ENCODE data around the gene SFMBT2. TPM values are rescaled to one million over a fixed set of nuclear protein-coding genes. Genes with fewer than 3 reads are reported as not detected.
"Not testable (repeated sequence)": the region's sequence is repeated elsewhere in the genome, so short reads cannot be mapped to it uniquely, and the experiment has no call there.

The SFMBT2 gene
- total RNA-seq, 4 donors from 2014 or later = 0.60 to 8.6 (median 2.5) TPM

GRCh38 chr10:7188456-7189050, 222.3 kb downstream of the SFMBT2 start:
- Histone ChIP-seq H3K9me3 (no peaks in the 10 kb centered on the region), H3K36me3 (no peaks in the 10 kb centered on the region), H3K27ac (no peak overlapping the region), H3K4me3 (no peak overlapping the region), H3K4me1 (peaks cover 0 to 3% (median 0%) of the 10 kb centered on the region in 4 donors), H3K27me3 (no peaks in the 10 kb centered on the region)
- DNase-seq = no peak
- TF ChIP-seq POLR2AphosphoS5 (IDR thresholded peaks at IDR 0.05) (no peak), EP300 (IDR thresholded peaks at IDR 0.05; ENCODE audit: low read depth) (no peak), POLR2A (IDR thresholded peaks at IDR 0.05) (no peak)
- TF ChIP-seq, protein P1, sequence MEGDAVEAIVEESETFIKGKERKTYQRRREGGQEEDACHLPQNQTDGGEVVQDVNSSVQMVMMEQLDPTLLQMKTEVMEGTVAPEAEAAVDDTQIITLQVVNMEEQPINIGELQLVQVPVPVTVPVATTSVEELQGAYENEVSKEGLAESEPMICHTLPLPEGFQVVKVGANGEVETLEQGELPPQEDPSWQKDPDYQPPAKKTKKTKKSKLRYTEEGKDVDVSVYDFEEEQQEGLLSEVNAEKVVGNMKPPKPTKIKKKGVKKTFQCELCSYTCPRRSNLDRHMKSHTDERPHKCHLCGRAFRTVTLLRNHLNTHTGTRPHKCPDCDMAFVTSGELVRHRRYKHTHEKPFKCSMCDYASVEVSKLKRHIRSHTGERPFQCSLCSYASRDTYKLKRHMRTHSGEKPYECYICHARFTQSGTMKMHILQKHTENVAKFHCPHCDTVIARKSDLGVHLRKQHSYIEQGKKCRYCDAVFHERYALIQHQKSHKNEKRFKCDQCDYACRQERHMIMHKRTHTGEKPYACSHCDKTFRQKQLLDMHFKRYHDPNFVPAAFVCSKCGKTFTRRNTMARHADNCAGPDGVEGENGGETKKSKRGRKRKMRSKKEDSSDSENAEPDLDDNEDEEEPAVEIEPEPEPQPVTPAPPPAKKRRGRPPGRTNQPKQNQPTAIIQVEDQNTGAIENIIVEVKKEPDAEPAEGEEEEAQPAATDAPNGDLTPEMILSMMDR (IDR thresholded peaks at IDR 0.05) = no peak
- intact Hi-C loops (cut with DNase I; ENCODE audit: low total_unique reads) (no loop called here), in situ Hi-C loops (cut with MboI; ENCODE audit: low pct_ligation_motif_present in 1 of 4, low pct_unique_long_range_greater_than_20kb in 1 of 4, low sequenced_read_pairs in 3 of 4) (no loop called here)
- 68 to 91% methylated on average over 7 to 9 of the region's 9 CpGs for WGBS, 2 donors (ENCODE audit: low coverage in 1 of 2)

- Histone ChIP-seq H3K4me3 (no peak overlapping the region), H3K4me1 (peaks cover 0 to 3% (median 0%) of the 10 kb centered on the region in 4 donors), H3K27me3 (no peaks in the 10 kb centered on the region), H3K27ac (no peak overlapping the region), H3K36me3 (no peaks in the 10 kb centered on the region), H3K9me3 (no peaks in the 10 kb centered on the region)
- 85 to 88% methylated on average over 6 of the region's 6 CpGs for WGBS, 2 donors (ENCODE audit: low coverage in 1 of 2)
- intact Hi-C loops (cut with DNase I; ENCODE audit: low total_unique reads) = no loop called here
- TF ChIP-seq, protein P1 (IDR thresholded peaks at IDR 0.05) = no peak
- TF ChIP-seq POLR2A (IDR thresholded peaks at IDR 0.05) (no peak), POLR2AphosphoS5 (IDR thresholded peaks at IDR 0.05) (no peak), EP300 (IDR thresholded peaks at IDR 0.05; ENCODE audit: low read depth) (no peak)
- in situ Hi-C loops (cut with MboI; ENCODE audit: low pct_ligation_motif_present in 1 of 4, low pct_unique_long_range_greater_than_20kb in 1 of 4, low sequenced_read_pairs in 3 of 4) = no loop called here
- DNase-seq = no peak
These were observed 224.3 kb downstream of the SFMBT2 start for GRCh38 chr10:7186387-7187018.

- Histone ChIP-seq H3K9me3 (no peaks in the 10 kb centered on the region), H3K27me3 (no peaks in the 10 kb centered on the region), H3K36me3 (no peaks in the 10 kb centered on the region), H3K27ac (peak overlapping the region in 1 of 4 donors; percentile 50), H3K4me3 (no peak overlapping the region), H3K4me1 (peaks cover 0 to 3% (median 0%) of the 10 kb centered on the region in 4 donors)
- TF ChIP-seq POLR2AphosphoS5 (IDR thresholded peaks at IDR 0.05) (no peak), EP300 (IDR thresholded peaks at IDR 0.05; ENCODE audit: low read depth) (no peak), POLR2A (IDR thresholded peaks at IDR 0.05) (no peak)
- TF ChIP-seq, protein P1 (IDR thresholded peaks at IDR 0.05) = no peak
- in situ Hi-C loops (cut with MboI; ENCODE audit: low pct_ligation_motif_present in 1 of 4, low pct_unique_long_range_greater_than_20kb in 1 of 4, low sequenced_read_pairs in 3 of 4) = no loop called here
- DNase-seq = no peak
- WGBS, 2 donors (ENCODE audit: low coverage in 1 of 2) = 49 to 63% methylated on average over 4 of the region's 4 CpGs
- intact Hi-C loops (cut with DNase I; ENCODE audit: low total_unique reads) = no loop called here
These were observed 225.5 kb downstream of the SFMBT2 start for GRCh38 chr10:7185367-7185690.

DNA sequence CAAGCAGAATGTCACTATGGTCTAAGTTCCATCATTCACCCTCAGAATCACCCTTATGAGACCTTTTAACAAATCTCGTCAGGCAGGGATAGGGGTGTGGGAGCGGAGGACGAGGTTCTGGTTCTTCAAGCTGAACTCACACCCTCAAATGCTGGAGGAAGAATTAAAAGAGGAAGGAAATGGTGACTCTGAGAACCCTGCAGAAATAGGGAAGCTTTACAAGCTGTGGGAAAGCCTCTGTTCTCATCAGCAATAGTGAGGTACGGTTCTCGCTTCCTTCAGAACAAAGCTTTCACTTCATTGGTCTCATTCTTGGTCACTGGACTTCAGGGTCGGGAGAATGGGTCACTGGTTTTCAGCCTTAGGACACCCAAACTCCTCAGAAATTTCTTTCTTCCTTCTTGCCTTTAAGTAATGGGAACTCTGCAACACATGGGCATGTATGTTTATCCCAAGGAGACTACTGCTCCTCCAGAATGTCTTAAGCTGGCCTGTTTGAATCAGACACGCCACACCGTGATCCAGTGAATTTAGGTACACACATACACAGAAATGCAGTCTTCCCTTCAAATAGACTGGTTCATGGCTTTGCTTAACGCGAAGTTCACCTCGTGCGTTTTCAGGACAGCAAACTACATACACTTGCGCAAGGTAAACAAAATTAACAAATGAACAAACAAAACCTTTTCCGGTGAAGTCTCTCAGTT, 226.0 kb downstream of the SFMBT2 start:
- Histone ChIP-seq H3K4me1 (peaks cover 0 to 3% (median 0%) of the 10 kb centered on the region in 4 donors), H3K9me3 (no peaks in the 10 kb centered on the region), H3K36me3 (no peaks in the 10 kb centered on the region), H3K4me3 (no peak overlapping the region), H3K27me3 (no peaks in the 10 kb centered on the region), H3K27ac (peak overlapping the region in 1 of 4 donors; percentile 50)
- in situ Hi-C loops (cut with MboI; ENCODE audit: low pct_ligation_motif_present in 1 of 4, low pct_unique_long_range_greater_than_20kb in 1 of 4, low sequenced_read_pairs in 3 of 4) (no loop called here), intact Hi-C loops (cut with DNase I; ENCODE audit: low total_unique reads) (no loop called here)
- no peak for DNase-seq
- WGBS, 2 donors (ENCODE audit: low coverage in 1 of 2) = 67 to 79% methylated on average over 13 to 14 of the region's 14 CpGs
- TF ChIP-seq POLR2AphosphoS5 (IDR thresholded peaks at IDR 0.05) (no peak), EP300 (IDR thresholded peaks at IDR 0.05; ENCODE audit: low read depth) (no peak), POLR2A (IDR thresholded peaks at IDR 0.05) (no peak)
- TF ChIP-seq, protein P1 (IDR thresholded peaks at IDR 0.05) = no peak

- H3K4me3 ChIP-seq; intact Hi-C loops (cut with DNase I; ENCODE audit: low total_unique reads); H3K9me3 ChIP-seq; H3K27ac ChIP-seq; in situ Hi-C loops (cut with MboI; ENCODE audit: low pct_ligation_motif_present in 1 of 4, low pct_unique_long_range_greater_than_20kb in 1 of 4, low sequenced_read_pairs in 3 of 4); H3K36me3 ChIP-seq; H3K4me1 ChIP-seq; DNase-seq; H3K27me3 ChIP-seq: not testable (repeated sequence)
- 84 to 88% methylated on average over 2 of the region's 2 CpGs for WGBS, 2 donors (ENCODE audit: low coverage in 1 of 2)
These were observed 226.7 kb downstream of the SFMBT2 start for GRCh38 chr10:7184116-7184515.

- intact Hi-C loops (cut with DNase I; ENCODE audit: low total_unique reads); H3K4me1 ChIP-seq; DNase-seq; in situ Hi-C loops (cut with MboI; ENCODE audit: low pct_ligation_motif_present in 1 of 4, low pct_unique_long_range_greater_than_20kb in 1 of 4, low sequenced_read_pairs in 3 of 4); H3K27me3 ChIP-seq; H3K36me3 ChIP-seq; H3K4me3 ChIP-seq; H3K9me3 ChIP-seq; H3K27ac ChIP-seq: not testable (repeated sequence)
- 88 to 100% methylated on average over 1 of the region's 1 CpG for WGBS, 2 donors (ENCODE audit: low coverage in 1 of 2)
These were observed 228.5 kb downstream of the SFMBT2 start for GRCh38 chr10:7182327-7182726.
